Measurements from ENCODE around the gene TAS2R20.
"Not testable (repeated sequence)": the region's sequence is repeated elsewhere in the genome, so short reads cannot be mapped to it uniquely, and the experiment has no call there.

The TAS2R20 gene, protein sequence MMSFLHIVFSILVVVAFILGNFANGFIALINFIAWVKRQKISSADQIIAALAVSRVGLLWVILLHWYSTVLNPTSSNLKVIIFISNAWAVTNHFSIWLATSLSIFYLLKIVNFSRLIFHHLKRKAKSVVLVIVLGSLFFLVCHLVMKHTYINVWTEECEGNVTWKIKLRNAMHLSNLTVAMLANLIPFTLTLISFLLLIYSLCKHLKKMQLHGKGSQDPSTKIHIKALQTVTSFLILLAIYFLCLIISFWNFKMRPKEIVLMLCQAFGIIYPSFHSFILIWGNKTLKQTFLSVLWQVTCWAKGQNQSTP

DNA sequence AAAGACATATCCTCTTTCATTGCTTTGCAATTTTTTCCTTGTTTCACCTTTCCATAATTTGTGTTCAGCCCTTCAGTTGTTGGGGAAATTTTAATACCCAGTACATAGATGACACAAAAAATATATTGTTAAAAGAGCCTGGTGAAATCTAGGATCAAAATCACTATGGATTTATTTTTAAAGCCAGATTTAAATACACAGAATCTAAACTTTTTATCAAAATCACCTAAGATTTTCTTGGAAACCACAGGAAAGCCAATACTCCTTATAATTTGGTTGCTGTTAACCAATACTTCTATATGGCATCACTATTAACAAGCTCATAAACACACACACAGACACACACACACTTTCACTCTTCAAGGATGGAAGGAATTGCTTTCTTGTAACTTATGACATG lies at the start of gene TAS2R20:
Gene TAS2R20, minus strand, starts transcription at position 101 of the 400 bp plus-strand sequence. CDS start 429 bp downstream, outside the sequence.
- Histone ChIP-seq H3K4me3 (ENCODE audit: low read depth, low read length) (no peak within 1 kb of the TSS), H3K27me3 (ENCODE audit: control insufficient read depth, insufficient read depth, low read length) (no peaks in the 10 kb centered on the region), H3K27ac (ENCODE audit: low read depth, low read length) (no peak within 1 kb of the TSS), H3K9me3 (ENCODE audit: control insufficient read depth, insufficient read depth, low read depth, low read length) (no peaks in the 10 kb centered on the region), H3K4me1 (ENCODE audit: control insufficient read depth, insufficient read depth, low read length) (no peaks in the 10 kb centered on the region), H3K9ac (ENCODE audit: low read length) (no peak within 1 kb of the TSS), H3K36me3 (ENCODE audit: control insufficient read depth, insufficient read depth, low read length) (0 out of 2 replicates have a peak, but pooled peaks cover 3% of the 10 kb centered on the region)

DNA sequence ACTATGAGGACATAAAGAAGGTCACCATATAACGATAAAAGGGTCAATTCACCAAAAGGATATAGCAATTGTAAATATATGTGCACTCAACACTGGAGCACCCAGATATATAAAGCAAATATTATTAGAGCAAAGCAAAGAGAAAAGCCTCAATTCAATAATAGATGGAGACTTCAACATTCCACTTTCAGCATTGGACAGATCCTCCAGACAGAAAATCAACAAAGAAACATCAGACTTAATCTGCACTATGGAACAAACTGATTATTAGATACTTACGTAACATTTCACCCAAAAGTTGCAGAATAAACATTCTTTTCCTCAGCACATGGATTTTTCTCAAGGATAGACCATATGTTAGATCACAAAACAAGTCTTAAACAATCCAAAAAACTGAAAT lies 43.3 kb upstream of the TAS2R20 start:
- H3K9me3 ChIP-seq (ENCODE audit: control insufficient read depth, insufficient read depth, low read depth, low read length); H3K27ac ChIP-seq (ENCODE audit: low read depth, low read length); H3K9ac ChIP-seq (ENCODE audit: low read length); H3K4me1 ChIP-seq (ENCODE audit: control insufficient read depth, insufficient read depth, low read length); H3K27me3 ChIP-seq (ENCODE audit: control insufficient read depth, insufficient read depth, low read length); H3K4me3 ChIP-seq (ENCODE audit: low read depth, low read length): not testable (repeated sequence)
- peaks cover 12% of the 10 kb centered on the region; the same call in 1 of the 2 replicates for H3K36me3 ChIP-seq (ENCODE audit: control insufficient read depth, insufficient read depth, low read length)

DNA sequence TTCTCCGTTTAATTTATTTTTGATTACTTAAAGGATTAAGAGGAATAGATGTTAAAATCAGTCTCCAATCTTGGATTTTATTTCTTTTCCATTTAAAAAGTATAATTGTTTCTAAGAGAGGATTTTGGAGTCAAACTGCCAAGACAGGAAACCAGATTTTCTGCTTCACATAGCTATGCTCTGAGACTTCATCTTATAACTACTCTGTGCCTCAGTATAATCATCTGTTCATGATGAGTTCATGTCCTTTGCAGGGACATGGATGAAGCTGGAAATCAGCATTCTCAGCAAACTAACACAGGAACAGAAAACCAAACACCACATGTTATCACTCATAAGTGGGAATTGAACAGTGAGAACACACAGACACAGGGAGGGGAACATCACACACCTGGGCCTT lies 42.1 kb upstream of the TAS2R20 start:
- peaks cover 6% of the 10 kb centered on the region; the same call in 1 of the 2 replicates for H3K36me3 ChIP-seq (ENCODE audit: control insufficient read depth, insufficient read depth, low read length)
- no peaks in the 10 kb centered on the region for H3K4me1 ChIP-seq (ENCODE audit: control insufficient read depth, insufficient read depth, low read length)
- H3K27ac ChIP-seq (ENCODE audit: low read depth, low read length) = no peak overlapping the region
- H3K4me3 ChIP-seq (ENCODE audit: low read depth, low read length) = no peak overlapping the region
- H3K9ac ChIP-seq (ENCODE audit: low read length) = no peak overlapping the region
- H3K27me3 ChIP-seq (ENCODE audit: control insufficient read depth, insufficient read depth, low read length) = no peaks in the 10 kb centered on the region
- no peaks in the 10 kb centered on the region for H3K9me3 ChIP-seq (ENCODE audit: control insufficient read depth, insufficient read depth, low read depth, low read length)

DNA sequence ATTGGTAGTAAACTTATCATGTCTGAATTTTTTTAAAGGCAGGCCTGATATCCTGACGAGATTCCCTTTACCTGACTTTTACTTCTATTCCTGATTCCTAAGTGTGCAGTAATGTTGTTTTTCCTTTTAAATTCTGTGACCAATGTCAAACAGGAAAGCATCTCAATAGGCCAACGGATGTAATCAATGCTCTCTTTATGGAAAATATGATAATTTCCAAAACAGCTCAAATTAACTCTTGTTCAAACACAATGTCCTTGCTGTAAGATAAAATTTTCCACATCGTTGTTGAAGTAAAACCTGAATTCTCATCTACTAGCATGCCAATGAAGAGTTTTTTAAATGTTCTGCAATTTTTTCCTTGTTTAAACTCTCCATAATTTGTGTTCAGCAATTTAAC lies 41.1 kb upstream of the TAS2R20 start:
- Histone ChIP-seq H3K27me3 (ENCODE audit: control insufficient read depth, insufficient read depth, low read length) (no peaks in the 10 kb centered on the region), H3K27ac (ENCODE audit: low read depth, low read length) (no peak overlapping the region), H3K9me3 (ENCODE audit: control insufficient read depth, insufficient read depth, low read depth, low read length) (no peaks in the 10 kb centered on the region), H3K4me1 (ENCODE audit: control insufficient read depth, insufficient read depth, low read length) (no peaks in the 10 kb centered on the region), H3K36me3 (ENCODE audit: control insufficient read depth, insufficient read depth, low read length) (no peaks in the 10 kb centered on the region), H3K9ac (ENCODE audit: low read length) (no peak overlapping the region), H3K4me3 (ENCODE audit: low read depth, low read length) (no peak overlapping the region)

DNA sequence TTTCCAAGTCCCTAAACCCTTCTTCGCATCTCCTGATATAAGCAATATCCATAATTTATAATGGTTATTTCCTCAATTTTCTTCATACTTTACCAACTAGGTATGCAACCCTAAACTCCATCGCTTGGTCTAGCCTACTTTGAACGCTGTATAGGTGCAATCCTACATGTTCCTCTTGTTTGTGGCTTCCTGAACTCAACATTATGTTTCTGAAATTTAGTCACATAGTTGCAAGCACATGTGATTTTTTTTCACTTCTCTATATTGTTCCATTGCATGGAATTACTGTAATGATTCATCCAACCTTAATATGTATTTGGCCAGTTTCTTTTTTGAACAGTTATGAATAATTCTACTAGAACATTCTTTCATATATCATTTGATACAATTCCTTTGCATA lies 35.9 kb upstream of the TAS2R20 start:
- not testable (repeated sequence) for H3K9ac ChIP-seq (ENCODE audit: low read length); H3K27me3 ChIP-seq (ENCODE audit: control insufficient read depth, insufficient read depth, low read length); H3K27ac ChIP-seq (ENCODE audit: low read depth, low read length); H3K9me3 ChIP-seq (ENCODE audit: control insufficient read depth, insufficient read depth, low read depth, low read length); H3K4me1 ChIP-seq (ENCODE audit: control insufficient read depth, insufficient read depth, low read length); H3K4me3 ChIP-seq (ENCODE audit: low read depth, low read length); H3K36me3 ChIP-seq (ENCODE audit: control insufficient read depth, insufficient read depth, low read length)

DNA sequence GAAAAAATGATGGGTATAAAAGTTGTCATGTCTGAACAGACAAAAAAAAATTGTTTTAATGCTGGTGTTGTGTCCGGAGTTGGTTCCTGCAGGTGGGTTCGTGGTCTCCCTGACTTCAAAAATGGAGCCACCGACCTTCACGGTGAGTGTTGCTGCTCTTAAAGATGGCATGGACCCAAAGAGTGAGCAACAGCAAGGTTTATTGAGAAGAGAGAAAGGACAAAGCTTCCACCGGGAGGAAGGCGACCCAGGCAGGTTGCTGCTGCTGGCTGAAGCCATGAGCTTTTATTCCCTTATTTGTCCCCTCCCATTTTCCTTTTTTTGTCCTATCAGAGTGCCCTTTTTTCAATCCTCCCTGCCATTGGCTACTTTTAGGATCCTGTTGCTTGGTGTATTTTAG lies 33.2 kb upstream of the TAS2R20 start, which contains the start of gene TAS2R31:
Gene TAS2R31, minus strand, starts transcription at position 101 of the 400 bp plus-strand sequence. Its CDS starts 72 bp downstream, at position 29.
- no peak within 1 kb of the TSS for H3K27ac ChIP-seq (ENCODE audit: low read depth, low read length)
- no peaks in the 10 kb centered on the region for H3K36me3 ChIP-seq (ENCODE audit: control insufficient read depth, insufficient read depth, low read length)
- H3K27me3 ChIP-seq (ENCODE audit: control insufficient read depth, insufficient read depth, low read length) = no peaks in the 10 kb centered on the region
- no peaks in the 10 kb centered on the region for H3K4me1 ChIP-seq (ENCODE audit: control insufficient read depth, insufficient read depth, low read length)
- no peak within 1 kb of the TSS for H3K9ac ChIP-seq (ENCODE audit: low read length)
- no peaks in the 10 kb centered on the region for H3K9me3 ChIP-seq (ENCODE audit: control insufficient read depth, insufficient read depth, low read depth, low read length)
- H3K4me3 ChIP-seq (ENCODE audit: low read depth, low read length) = no peak within 1 kb of the TSS

DNA sequence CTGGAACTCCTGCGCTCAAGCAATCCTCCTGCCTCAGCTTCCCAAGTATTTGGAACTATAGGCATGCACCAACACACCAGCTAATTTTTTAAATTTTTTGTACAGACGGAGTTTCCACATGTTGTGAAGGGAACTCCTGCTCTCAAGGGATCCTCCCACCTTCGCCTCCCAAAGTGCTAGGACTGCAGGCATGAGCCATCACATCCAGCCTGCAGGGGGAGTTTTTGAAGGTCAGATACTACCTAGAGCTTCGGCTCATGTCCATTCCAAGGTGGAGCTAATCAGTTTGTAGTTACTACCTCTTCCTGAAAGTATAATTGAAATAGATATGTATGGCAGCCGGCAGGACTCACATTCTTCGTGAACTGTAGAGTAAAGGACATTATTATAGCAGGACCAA lies 28.0 kb upstream of the TAS2R20 start:
- Histone ChIP-seq H3K27me3 (ENCODE audit: control insufficient read depth, insufficient read depth, low read length) (no peaks in the 10 kb centered on the region), H3K4me3 (ENCODE audit: low read depth, low read length) (no peak overlapping the region), H3K9me3 (ENCODE audit: control insufficient read depth, insufficient read depth, low read depth, low read length) (no peaks in the 10 kb centered on the region), H3K4me1 (ENCODE audit: control insufficient read depth, insufficient read depth, low read length) (no peaks in the 10 kb centered on the region), H3K36me3 (ENCODE audit: control insufficient read depth, insufficient read depth, low read length) (no peaks in the 10 kb centered on the region), H3K27ac (ENCODE audit: low read depth, low read length) (no peak overlapping the region), H3K9ac (ENCODE audit: low read length) (no peak overlapping the region)

DNA sequence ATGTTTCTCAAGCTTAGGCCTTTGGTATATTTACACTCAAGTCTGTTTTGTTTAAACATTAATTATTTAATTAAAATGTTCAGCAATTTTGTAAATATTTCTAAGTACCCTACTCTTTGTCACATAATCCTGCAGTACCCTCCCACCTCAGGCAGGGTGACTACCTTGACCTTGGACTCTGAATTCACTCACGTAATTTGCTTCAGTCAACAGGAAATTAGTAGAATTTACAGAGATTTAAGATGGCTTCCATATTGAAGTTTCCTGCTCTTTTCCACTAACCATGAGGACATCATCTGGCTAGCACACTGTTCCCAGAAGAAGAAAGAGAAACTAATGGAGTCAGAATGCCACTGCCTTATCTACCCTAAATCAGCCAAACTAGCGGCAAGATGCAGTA lies 25.3 kb upstream of the TAS2R20 start:
- no peaks in the 10 kb centered on the region for H3K4me1 ChIP-seq (ENCODE audit: control insufficient read depth, insufficient read depth, low read length)
- H3K36me3 ChIP-seq (ENCODE audit: control insufficient read depth, insufficient read depth, low read length) = no peaks in the 10 kb centered on the region
- H3K9ac ChIP-seq (ENCODE audit: low read length) = no peak overlapping the region
- no peaks in the 10 kb centered on the region for H3K9me3 ChIP-seq (ENCODE audit: control insufficient read depth, insufficient read depth, low read depth, low read length)
- no peak overlapping the region for H3K4me3 ChIP-seq (ENCODE audit: low read depth, low read length)
- no peaks in the 10 kb centered on the region for H3K27me3 ChIP-seq (ENCODE audit: control insufficient read depth, insufficient read depth, low read length)
- H3K27ac ChIP-seq (ENCODE audit: low read depth, low read length) = no peak overlapping the region

DNA sequence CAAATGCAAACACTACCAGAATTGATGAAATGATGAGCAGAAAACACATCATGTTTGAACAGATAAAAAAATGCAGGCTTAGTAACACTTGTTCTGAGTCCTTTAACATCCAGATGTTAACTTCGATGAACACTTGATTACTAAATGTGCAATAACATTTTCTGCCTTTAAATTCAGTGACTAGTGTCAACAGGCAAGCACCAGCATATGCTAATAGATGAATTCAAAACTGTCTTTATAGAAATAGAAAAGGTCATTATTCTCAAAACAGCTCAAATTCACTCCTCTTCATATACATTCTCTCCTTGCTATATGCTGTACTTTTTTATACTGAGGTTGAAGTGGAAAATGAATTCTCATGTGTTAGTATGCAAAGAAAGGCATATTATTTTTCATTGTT lies 24.4 kb upstream of the TAS2R20 start, which contains the start of gene TAS2R19:
Gene TAS2R19, minus strand, starts transcription at position 101 of the 400 bp plus-strand sequence. Its CDS starts 49 bp downstream, at position 52.
- H3K36me3 ChIP-seq (ENCODE audit: control insufficient read depth, insufficient read depth, low read length) = no peaks in the 10 kb centered on the region

DNA sequence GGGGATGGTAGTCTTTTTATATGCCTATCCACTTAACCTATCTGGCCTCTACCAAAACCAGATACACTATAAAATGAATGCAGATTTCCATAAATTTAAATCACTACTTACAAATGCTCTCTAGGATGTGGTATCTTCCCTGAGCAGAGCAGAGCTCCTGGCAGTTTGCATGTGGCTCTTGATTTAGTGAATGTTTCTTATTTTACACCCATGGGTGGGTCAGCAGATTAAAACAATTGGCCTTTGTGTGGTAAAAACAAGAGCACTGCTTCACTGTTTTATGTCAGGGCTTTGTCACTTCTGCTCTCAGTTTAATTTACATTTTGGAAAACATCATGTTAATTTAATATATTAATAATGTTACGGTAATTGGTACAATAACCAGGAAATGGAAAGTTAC lies 18.8 kb upstream of the TAS2R20 start:
- no peaks in the 10 kb centered on the region for H3K36me3 ChIP-seq (ENCODE audit: control insufficient read depth, insufficient read depth, low read length)
- H3K27ac ChIP-seq (ENCODE audit: low read depth, low read length) = no peak overlapping the region
- H3K27me3 ChIP-seq (ENCODE audit: control insufficient read depth, insufficient read depth, low read length) = no peaks in the 10 kb centered on the region
- H3K9ac ChIP-seq (ENCODE audit: low read length) = no peak overlapping the region
- H3K4me1 ChIP-seq (ENCODE audit: control insufficient read depth, insufficient read depth, low read length) = no peaks in the 10 kb centered on the region
- no peaks in the 10 kb centered on the region for H3K9me3 ChIP-seq (ENCODE audit: control insufficient read depth, insufficient read depth, low read depth, low read length)
- no peak overlapping the region for H3K4me3 ChIP-seq (ENCODE audit: low read depth, low read length)

More for the DNA sequence above, 24.4 kb upstream of the TAS2R20 start, which contains the start of gene TAS2R19:
- H3K4me1 ChIP-seq (ENCODE audit: control insufficient read depth, insufficient read depth, low read length) = no peaks in the 10 kb centered on the region
- H3K9ac ChIP-seq (ENCODE audit: low read length) = no peak within 1 kb of the TSS
- H3K4me3 ChIP-seq (ENCODE audit: low read depth, low read length) = no peak within 1 kb of the TSS
- H3K27me3 ChIP-seq (ENCODE audit: control insufficient read depth, insufficient read depth, low read length) = no peaks in the 10 kb centered on the region
- no peaks in the 10 kb centered on the region for H3K9me3 ChIP-seq (ENCODE audit: control insufficient read depth, insufficient read depth, low read depth, low read length)
- no peak within 1 kb of the TSS for H3K27ac ChIP-seq (ENCODE audit: low read depth, low read length)

DNA sequence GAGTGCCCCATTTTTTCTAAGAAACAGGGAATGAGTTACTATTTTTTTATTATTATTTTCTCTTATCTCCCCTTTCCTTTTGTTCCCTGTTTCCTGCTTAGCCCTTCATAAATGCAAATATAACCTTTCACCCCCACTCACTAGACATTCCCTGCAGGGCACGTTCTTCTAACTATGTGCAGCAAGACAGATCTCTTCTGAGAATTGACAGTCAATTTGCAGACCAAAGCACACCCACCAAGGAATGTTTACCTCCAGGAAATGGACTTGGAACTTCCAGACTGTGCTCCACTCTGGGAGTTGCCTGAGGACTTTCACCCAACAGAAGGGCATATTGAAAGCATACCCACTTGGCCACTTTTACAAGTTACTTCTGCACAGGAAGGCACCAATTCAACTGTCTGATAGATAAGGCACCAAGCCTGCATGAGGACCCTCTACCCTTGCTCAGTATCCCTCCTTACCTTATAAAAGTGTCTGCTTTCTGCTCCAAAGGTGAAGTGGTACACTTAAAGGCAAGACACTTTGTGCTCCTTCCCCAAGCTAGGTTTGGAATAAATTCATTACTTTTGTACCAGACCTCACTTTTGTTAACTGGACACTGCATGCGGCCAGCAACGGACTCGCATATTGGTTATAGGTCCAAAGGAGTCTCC lies 17.8 kb upstream of the TAS2R20 start:
- no peak overlapping the region for H3K27ac ChIP-seq (ENCODE audit: low read depth, low read length)

More for the DNA sequence above, 17.8 kb upstream of the TAS2R20 start:
- no peaks in the 10 kb centered on the region for H3K27me3 ChIP-seq (ENCODE audit: control insufficient read depth, insufficient read depth, low read length)
- no peaks in the 10 kb centered on the region for H3K9me3 ChIP-seq (ENCODE audit: control insufficient read depth, insufficient read depth, low read depth, low read length)
- H3K4me3 ChIP-seq (ENCODE audit: low read depth, low read length) = no peak overlapping the region
- H3K36me3 ChIP-seq (ENCODE audit: control insufficient read depth, insufficient read depth, low read length) = no peaks in the 10 kb centered on the region
- no peaks in the 10 kb centered on the region for H3K4me1 ChIP-seq (ENCODE audit: control insufficient read depth, insufficient read depth, low read length)
- no peak overlapping the region for H3K9ac ChIP-seq (ENCODE audit: low read length)

All from HUES6 (cell line).